Measurements from ENCODE around the gene PXMP4.

DNA sequence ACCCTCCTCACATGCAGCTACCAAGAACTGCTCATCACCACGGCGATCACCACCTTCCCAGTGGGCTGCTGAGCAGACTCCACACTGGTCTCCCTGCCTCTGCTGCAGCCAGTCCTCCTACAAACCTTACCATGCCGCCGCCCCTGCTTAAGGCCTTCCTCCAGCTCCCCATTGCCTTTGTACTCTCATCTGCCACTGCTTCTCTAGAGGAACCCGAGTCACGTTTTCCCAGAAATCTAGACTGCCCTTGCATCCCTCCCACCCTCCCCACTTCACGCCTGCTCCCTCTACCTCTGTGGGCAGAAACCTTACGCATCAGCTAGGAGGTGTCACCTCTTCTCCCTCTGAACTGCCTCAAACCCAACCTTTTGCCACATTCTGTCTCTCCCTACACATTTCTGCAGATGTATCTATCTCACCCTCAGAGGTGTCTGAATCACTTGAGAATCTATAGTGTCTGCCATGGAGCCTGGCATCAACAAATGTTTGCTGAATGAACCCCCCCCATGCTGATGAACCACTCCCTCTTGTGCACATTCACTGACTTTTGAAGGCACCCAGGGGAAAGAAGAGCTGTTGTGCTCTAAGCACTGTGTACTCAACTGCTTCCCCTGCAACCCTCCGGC is 38.3 kb downstream of the PXMP4 start:
- TF ChIP-seq EZH2phosphoT487 (IDR thresholded peaks at IDR 0.05; ENCODE audit: low read depth), result no peak
- TF ChIP-seq, protein P1, sequence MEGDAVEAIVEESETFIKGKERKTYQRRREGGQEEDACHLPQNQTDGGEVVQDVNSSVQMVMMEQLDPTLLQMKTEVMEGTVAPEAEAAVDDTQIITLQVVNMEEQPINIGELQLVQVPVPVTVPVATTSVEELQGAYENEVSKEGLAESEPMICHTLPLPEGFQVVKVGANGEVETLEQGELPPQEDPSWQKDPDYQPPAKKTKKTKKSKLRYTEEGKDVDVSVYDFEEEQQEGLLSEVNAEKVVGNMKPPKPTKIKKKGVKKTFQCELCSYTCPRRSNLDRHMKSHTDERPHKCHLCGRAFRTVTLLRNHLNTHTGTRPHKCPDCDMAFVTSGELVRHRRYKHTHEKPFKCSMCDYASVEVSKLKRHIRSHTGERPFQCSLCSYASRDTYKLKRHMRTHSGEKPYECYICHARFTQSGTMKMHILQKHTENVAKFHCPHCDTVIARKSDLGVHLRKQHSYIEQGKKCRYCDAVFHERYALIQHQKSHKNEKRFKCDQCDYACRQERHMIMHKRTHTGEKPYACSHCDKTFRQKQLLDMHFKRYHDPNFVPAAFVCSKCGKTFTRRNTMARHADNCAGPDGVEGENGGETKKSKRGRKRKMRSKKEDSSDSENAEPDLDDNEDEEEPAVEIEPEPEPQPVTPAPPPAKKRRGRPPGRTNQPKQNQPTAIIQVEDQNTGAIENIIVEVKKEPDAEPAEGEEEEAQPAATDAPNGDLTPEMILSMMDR (IDR thresholded peaks at IDR 0.05; ENCODE audit: low read depth, low read length), result no peak

All from OCI-LY3 (cell line).